ENCODE results near the gene COA8.
A peak's percentile ranks its signal among the peaks of the same experiment; 100 is the strongest.

COA8 gene

DNA sequence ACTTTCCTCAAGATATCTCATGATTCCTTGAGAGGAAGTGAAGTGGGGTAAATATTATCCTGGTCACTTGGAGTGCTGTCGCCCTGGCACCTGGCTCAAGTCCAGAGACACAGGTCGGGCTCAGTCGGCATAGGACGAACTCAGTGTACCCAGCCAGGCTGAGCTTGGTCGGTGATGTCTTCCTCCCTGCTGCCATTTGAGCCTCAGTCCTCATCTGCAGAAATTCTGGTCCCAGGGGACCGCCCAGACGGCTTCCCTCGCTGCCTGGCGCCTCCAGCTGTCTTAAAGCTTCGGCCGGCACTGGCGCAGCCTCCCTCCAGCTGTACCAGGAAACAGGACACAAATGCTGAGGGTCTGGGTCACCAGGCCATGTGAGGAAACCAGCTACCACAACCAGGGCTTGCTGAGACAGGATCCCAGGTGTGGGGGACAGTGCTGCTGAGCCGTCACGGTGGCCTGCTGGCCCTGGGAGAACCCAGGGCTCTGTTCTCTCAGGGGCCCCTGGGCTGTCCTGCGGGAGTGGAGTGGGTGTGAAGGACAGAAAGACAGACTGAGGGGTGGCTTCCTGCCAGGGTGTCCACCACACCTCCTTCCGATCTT is 61.2 kb downstream of the COA8 start:
- no peak for DNase-seq (ENCODE audit: low read depth)

DNA sequence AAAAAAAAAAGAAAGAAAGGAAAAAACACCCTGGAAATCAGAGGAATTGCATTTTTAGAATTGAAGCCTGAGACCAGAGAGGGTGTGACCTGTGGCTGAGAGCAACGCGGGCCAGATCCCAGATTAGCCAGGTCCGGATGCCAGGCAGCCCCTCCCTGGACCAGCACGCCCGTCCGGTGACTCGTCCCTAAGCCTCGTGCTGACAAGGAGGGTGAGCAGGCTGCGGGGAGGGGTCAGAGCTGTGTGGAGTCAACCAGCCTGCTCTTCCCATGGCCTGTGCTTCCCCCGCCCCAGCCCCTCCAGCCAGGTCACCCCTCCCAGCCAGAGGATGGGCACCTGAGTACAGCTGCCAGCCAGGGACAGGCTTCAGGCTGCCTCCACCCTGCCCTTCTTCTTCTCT is 62.1 kb downstream of the COA8 start:
- DNase-seq (ENCODE audit: low read depth): no peak

DNA sequence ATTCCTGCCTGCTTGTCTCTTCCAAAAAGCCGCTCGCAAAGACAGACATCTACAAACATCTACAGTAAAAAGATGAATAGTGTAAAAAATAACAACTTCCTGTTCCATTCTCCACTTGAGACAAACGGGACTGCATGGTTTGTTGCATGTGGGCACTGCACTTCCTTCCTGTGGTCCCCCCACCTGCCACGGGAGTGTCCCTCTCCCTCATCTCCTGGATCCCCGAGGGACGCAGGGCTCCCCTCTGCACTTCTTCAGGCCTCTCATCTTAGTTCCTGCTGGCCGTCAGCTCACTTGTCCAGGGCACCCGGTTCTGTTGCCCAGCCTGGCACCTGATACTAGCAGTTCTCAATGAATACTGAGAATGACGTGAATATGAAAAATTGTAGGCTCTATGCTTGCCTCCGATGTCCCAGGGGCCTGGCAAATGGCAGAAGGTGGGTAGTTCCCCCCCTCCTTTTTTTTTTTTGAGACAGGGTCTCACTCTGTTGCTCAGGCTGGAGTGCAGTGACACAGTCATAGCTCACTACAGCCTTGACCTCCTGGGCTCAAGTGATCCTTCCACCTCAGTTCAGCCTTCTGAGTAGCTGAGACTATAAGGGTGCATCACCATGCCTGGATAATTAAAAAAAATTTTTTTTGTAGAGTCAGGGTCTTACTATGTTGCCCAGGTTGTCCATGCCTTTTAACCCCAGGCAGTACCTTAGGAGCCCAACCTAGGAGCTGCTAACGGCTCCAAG is 62.8 kb downstream of the COA8 start:
- no peak for DNase-seq (ENCODE audit: low read depth)

DNA sequence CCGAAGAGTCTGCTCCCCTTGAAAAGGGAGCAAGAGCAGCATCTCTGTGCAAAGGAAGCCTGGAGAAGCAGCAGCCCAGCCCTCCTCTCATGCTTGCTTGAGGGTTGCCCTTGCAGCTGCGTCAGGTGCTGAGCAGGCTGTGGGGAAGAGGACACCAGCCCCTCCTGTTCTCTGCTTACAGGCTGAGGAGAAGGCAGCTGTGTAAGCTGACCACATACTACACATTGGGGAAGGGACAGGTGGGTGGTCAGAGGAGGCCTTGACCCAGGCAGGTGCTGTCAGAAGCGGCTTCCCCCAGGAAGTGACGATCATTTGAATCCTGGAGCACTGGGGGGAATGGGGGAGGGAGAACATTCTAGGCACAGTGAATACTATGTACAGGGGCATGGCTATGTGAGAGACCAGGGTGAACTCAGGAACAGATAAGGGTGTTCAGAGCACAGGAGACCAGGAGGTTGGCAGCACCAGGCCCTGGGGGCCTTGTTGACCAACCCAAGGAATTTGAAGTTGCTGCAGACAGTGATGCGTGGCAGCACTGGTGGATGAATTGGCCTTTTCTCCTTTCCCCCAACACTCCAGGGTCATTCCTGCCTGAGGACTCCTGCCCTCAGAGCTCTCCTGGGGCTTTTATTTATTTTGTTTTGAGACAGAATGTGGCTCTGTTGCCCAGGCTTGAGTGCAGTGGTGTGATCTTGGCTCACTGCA is 63.5 kb downstream of the COA8 start:
- DNase-seq (ENCODE audit: low read depth): no peak

DNA sequence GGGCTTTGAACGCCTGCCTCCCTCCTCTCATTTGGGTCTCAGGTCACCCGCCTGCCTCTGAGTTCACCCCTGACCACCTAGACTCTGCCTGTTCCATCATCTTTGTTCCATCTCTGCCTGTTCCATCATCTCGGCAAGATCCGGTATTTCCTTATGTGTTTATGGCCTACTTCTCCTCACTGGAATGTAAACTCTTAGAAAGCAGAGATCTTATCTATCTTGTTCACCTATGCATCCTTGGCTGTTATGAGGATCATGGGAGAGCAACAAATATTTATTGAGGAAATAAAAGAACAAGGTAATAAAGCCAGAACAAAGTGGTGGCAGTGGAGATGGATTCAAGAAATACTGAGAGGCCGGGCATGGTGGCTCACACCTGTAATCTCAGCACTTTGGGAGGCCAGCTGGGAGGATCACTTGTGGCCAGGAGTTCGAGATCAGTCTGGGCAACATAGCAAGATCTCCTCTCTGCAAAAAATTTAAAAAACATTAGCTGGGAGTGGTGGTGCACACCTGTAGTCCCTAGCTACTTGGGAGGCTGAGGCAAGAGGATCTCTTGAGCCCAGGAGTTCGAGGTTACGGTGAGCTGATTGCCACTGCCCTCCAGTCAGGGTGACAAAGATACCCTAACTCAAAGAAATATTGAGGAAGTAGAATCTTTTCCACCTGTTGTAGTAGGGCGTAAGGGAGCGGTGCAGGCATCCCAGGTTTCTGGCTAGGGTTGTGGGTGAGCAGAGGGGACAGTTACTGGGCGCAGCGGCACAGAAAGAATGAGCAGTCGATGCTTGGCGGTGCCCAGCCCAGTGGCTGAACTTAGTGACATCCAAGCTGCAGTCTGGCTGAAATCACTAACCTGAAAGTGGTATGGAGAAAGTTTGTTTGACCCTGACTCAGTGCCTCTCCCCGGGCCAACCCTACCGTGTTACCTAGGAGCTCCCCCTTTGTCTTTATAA is 64.6 kb downstream of the COA8 start:
- DNase-seq (ENCODE audit: low read depth): no peak

DNA sequence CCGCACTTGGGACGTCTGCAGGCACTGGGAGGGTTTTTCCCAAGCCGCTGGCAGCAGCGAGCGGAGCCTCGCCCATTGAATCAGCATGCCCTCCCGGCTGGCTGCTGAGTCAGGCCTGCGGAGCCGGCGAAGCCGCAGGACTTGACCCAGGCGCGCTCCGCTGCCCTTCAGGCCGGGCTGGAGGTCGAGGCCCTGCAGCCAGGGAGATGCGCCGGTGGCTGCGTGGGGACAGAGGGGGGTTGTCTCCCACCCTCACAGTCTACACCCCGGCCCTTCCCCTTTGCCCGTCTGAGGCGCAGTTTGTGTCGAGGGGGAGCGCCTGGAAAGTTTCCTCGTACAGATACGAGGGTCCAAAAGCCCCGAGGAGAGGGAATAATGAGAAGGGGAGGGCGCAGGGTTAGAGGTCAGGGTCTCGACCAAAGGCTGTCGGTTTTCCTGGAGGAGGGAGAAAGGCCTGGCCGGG is 65.5 kb downstream of the COA8 start:
- no peak for DNase-seq (ENCODE audit: low read depth)

DNA sequence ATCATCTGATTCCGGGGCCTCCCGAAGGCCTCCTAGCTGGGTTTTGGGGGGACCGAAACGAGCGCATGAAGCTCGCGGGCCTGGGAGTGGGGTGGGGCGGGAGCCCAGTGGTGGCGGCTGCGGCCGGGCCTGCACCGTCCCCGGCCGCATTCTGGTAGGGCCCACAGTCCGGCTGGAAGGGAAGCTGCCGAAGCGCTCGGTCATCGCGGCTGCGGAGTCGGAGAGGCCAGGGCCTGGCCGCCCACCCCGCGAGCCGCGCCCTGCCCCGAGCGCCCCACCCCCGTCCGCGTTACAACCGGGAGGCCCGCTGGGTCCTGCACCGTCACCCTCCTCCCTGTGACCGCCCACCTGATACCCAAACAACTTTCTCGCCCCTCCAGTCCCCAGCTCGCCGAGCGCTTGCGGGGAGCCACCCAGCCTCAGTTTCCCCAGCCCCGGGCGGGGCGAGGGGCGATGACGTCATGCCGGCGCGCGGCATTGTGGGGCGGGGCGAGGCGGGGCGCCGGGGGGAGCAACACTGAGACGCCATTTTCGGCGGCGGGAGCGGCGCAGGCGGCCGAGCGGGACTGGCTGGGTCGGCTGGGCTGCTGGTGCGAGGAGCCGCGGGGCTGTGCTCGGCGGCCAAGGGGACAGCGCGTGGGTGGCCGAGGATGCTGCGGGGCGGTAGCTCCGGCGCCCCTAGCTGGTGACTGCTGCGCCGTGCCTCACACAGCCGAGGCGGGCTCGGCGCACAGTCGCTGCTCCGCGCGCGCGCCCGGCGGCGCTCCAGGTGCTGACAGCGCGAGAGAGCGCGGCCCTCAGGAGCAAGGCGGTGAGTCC is 66.1 kb downstream of the COA8 start, which contains the start of gene KLC1:
Gene KLC1, plus strand, starts transcription at position 528 of the 819 bp plus-strand sequence. CDS start 25,354 bp downstream, outside the sequence.
- peak; percentile 85 for DNase-seq (ENCODE audit: low read depth)

DNA sequence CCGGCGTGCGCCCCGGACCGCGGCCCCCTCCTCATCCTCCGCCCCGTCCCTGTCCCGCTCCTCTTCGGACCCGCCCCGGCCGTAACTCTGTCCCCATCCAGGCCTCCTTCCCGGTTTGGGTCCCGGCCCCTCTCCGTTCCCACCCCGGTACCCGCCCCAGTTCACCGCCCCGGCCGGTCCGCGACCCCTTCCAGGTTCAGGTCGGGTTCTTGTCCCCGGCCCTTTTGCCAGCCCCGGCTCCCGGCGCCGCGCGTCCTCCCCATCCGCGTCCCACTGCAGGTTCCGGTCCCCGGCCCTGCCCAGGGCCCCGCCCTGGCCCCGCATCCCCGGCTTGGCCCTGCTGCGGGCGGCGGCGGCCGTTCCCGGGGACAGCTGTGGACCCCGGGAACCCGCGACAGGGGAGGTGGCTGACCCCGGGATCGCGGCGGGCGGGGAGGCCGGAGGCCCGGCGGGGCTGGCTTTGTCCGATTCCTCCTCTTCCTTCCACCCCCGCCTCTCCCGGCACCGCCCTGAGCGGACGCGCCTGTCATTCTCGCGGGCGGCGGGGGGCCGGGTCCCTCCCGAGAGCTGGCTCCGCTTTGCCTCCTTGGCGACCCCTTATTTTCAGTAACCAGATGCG is 66.9 kb downstream of the COA8 start:
- DNase-seq (ENCODE audit: low read depth): peak; percentile 37

DNA sequence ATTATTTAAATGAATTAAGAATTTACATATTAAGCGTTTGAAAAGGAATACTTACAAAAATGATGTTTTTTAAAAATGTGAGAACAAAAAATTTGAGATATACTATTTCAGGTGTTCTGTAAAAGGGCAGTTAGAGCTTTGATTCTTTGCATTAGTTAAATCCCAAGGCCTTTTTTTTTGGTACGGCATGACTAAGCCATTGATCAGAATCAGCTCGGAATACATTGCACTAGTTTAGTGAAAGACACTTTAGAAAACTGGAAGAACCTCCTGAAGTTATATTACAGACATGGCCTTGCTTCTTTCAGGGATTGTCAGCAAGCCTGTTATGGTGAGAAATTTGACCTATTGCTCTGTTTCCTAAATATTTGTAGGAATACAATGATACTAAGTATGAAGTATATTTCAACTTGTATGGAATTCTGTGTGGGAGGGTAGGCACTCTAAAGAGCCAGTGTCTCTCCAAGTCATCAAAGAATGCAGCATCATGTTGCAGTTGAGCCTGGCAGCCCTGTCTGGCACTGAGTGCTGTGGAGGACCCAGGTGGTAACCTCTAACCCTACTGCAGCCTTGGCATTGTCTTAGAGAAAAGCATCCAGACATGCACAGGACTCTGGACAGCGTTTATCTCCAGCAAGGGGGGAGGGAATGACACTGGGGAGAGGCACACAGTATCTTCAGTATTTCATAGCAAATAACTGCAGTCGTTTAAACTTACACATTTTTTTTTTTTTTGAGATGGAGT is 67.8 kb downstream of the COA8 start:
- no peak for DNase-seq (ENCODE audit: low read depth)

DNA sequence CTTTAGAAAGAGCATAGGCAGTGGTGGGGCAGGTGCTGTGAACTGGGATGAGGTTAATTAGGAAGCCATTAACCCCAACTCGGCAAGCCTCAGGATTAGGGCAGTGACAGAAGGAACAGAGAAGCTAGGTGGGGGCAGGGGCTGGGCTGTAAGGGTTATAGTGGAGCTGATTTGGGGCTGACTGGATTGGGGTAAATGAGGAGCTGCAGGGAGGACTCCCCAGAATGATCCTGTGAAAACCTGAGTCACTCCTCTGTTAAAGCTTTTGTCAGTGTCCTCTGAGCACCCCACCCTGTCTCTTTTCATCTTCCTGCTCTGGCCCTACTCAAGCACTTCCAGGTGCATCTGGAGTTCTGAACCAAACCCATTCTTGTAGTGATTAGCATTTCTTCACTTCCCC is 70.6 kb downstream of the COA8 start:
- no peak for DNase-seq (ENCODE audit: low read depth)

DNA sequence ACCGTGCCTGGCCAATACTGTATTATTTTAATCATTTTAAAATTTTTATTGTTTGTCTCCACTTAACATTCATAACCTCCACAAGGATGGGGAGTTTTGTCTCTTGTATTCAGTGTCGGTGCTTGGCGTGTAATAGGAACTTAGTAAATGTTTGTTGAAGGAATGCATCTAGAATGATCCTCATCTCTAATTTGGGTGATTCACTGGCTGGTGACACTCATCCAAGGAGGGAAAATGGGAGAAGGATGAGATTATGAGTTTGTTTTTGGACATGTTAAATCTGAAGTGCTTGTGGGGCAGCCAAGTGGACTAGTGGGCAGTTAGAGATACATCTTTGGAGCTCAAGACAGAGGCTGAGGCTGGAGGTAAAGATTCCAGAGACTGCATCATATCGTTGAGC is 71.4 kb downstream of the COA8 start:
- no peak for DNase-seq (ENCODE audit: low read depth)

DNA sequence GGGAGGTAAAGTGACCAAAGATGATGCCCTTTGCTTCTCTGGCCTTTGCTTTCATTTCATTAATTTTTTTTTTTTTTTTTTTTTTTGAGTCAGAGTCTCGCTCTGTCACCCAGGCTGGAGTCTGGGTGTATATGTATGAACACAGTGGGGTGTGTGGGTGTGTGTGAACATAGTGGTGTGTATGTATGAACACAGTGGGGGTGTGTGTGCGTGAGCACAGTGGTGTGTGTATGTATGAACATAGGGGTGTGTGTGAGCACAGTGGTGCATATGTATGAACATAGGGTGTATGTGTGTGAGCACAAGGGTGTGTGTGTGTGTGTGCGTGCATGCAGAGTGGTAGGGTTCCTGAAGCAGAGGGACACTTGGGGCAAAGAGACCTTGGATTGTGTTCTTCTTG is 75.8 kb downstream of the COA8 start:
- no peak for DNase-seq (ENCODE audit: low read depth)
